GM20431 (cell line): Measurements from ENCODE around the gene MAGED2.
"Not testable (repeated sequence)": the region's sequence is repeated elsewhere in the genome, so short reads cannot be mapped to it uniquely, and the experiment has no call there.

Experiments
- in situ Hi-C: fragments of 300-500 bp; cut with MseI, MboI; formaldehyde crosslinking; loops from one replicate; pipeline ENCODE4 v1.15.0; 2020; ENCODE audit warnings: low sequenced_read_pairs; ENCODE audit not compliant: unreplicated experiment

MAGED2 gene

GRCh38 chrX:54807524-54808108, at the start of gene MAGED2:
TSS of gene MAGED2 (plus strand) at chrX:54807745. CDS start at chrX:54809332, 1,587 bp downstream.
- in situ Hi-C loops: no loop called here

- in situ Hi-C loops: no loop called here
These were observed 49.2 kb upstream of the MAGED2 start for GRCh38 chrX:54758114-54759055.

- in situ Hi-C loops: not testable (repeated sequence)
These were observed 33.0 kb upstream of the MAGED2 start for GRCh38 chrX:54774391-54775094.

GRCh38 chrX:54776061-54776460, 31.5 kb upstream of the MAGED2 start:
- in situ Hi-C loops: no loop called here

GRCh38 chrX:54776987-54777672, 30.4 kb upstream of the MAGED2 start:
- in situ Hi-C loops: no loop called here

- in situ Hi-C loops: no loop called here
These were observed 21.6 kb upstream of the MAGED2 start for GRCh38 chrX:54785901-54786300.

GRCh38 chrX:54786967-54787366, 20.6 kb upstream of the MAGED2 start:
- in situ Hi-C loops: no loop called here

GRCh38 chrX:54788446-54788845, 19.1 kb upstream of the MAGED2 start:
- in situ Hi-C loops: no loop called here

- in situ Hi-C loops: not testable (repeated sequence)
These were observed 18.1 kb upstream of the MAGED2 start for GRCh38 chrX:54789405-54789804.

- in situ Hi-C loops: no loop called here
These were observed 13.5 kb upstream of the MAGED2 start for GRCh38 chrX:54794028-54794427.

GRCh38 chrX:54794795-54795194, 12.8 kb upstream of the MAGED2 start:
- in situ Hi-C loops: no loop called here

GRCh38 chrX:54798137-54798536, 9.4 kb upstream of the MAGED2 start, which contains the start of gene ITIH6:
TSS of gene ITIH6 (minus strand) at chrX:54798255. CDS start at chrX:54798210, 45 bp downstream.
- in situ Hi-C loops: no loop called here

GRCh38 chrX:54799046-54799445, 8.5 kb upstream of the MAGED2 start:
- in situ Hi-C loops: no loop called here

GRCh38 chrX:54808109-54808604, 612 bp downstream of the MAGED2 start:
- in situ Hi-C loops: no loop called here

GRCh38 chrX:54808605-54809483, 1.3 kb downstream of the MAGED2 start:
- in situ Hi-C loops: no loop called here

GRCh38 chrX:54810532-54810931, 3.0 kb downstream of the MAGED2 start:
- in situ Hi-C loops: no loop called here

GRCh38 chrX:54811301-54811885, 3.8 kb downstream of the MAGED2 start:
- in situ Hi-C loops: no loop called here

- in situ Hi-C loops: no loop called here
These were observed 4.8 kb downstream of the MAGED2 start for GRCh38 chrX:54812306-54812705.
